HG02798 (cell line): ENCODE results near the gene BAG5.

ENCODE experiments used
- ATAC-seq: cut with Tn5 transposase; IDR thresholded peaks from one replicate; pipeline ENCODE4 v1.9.1; 2021; ENCODE audit warnings: mild to moderate bottlenecking; ENCODE audit not compliant: unreplicated experiment, poor library complexity

Gene BAG5

DNA sequence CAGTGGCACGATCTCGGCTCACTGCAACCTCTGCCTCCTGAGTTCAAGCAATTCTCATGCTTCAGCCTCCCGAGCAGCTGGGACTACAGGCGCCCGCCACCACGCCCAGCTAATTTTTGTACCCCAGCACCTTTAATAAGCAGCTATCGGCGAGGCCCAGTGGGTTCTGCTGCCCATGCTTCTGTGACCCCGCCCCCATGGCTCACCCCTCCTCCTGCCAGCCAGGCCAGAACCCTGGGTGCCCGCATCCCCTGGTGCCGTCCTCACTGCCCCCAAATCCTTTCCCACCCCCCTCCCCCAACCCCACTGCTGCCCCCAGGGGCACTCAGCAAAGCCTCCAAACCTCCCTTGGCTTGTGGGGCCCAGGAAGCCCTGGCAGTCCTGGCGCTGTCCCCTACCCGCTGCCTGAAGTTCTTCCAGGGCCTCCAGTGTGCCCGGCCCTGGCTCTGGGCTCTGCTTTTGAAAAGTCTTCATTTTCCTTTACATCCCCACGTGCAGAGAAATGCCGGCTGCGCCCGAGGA, 14.5 kb downstream of the BAG5 start:
- no peak for ATAC-seq

DNA sequence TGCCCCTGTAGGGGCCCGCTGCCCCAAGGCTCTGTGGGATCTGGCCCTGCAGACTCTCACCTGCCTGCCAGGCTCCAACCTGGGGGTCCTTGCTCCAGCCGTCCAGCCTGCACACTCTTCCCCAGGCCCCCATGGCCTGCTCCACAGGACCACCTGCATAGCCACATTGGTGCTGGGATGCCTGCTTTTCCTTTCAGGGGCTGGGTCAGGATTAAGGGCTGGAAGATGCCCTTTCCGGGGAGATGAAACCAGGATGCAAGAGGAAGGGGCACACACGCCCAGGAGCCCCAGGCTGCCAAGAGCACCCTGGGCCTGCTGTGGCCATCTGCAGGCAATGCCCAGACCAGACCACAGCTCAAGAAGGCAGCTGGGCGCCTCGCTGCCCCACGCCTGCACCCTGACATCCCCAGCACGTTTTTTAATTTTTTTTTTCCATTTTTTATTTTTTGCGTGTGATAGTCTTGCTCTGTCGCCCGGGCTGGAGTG, 15.0 kb downstream of the BAG5 start:
- no peak for ATAC-seq

DNA sequence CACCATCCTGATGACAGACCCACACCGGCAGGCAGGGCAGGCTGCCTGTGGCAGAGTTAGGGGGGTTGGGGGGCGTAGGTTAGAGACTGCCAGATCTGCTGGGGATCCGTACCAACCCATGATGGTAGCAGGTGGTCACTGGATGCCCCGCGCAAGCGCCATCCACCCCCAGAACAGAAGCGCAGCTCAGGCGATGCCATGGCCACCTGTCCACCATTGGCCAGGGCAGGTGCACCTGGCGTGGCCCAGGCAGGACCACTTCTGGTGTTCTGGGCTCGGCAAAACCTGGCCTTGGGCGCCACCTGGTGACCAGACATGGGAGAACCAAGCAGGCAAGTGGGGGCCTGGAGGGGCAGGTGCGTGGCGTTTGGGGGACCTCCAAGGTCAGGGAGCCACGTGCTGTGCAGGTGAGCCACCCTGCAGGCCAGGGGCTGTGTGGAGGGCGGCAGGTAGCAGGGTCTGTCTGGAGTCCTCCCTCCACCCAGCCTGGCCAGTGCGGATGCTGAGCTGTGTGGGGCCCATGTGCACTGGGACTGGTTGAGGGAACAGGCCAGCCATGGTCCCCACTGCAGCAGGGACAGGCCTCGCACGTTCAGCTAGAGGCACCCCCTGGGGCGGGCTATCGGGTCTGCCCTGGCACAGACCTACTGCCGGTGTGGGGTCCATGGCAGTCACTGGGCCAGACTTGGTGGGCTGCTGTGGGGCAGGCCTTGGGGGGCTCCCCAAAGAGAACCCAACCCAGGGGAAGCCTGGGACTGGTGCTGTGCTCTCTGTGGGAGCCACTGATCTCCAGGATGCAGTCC, 15.6 kb downstream of the BAG5 start:
- ATAC-seq = peak; percentile 54

DNA sequence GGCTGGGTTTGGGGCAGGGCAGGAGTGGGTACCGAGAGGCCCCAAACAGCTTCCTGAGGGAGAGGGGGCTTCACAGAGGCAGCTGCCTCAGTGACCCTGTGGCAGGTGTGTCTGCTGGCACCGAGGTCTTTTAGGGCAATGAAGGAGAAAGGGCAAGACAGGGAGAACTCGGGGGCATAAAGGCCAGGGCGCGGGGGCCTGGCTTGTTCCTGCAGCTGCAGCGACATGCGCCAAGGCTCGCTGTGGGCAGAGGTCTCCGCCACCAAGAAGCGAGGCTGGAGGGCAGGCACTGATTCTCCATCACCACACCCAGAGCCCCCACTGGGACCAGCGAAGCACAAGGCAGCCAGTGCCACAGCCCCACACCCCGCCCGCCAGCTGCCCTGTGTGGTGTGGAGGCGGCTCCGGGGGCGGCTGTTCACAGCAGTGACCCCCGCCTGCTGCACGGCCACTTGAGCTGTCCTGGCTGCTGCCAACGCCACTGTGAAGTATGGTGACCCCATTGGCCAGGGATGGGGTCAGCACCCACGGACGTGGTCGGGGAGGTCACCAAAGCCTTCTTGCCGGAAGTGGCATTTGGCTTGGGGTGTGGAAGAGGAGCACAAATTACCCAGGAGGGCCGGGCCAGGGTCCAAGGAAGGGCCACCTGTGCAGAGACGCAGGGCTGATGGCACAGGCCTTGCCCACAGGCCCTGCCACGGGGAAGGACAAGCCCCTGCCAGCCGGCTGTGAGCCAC, 16.4 kb downstream of the BAG5 start:
- no peak for ATAC-seq

DNA sequence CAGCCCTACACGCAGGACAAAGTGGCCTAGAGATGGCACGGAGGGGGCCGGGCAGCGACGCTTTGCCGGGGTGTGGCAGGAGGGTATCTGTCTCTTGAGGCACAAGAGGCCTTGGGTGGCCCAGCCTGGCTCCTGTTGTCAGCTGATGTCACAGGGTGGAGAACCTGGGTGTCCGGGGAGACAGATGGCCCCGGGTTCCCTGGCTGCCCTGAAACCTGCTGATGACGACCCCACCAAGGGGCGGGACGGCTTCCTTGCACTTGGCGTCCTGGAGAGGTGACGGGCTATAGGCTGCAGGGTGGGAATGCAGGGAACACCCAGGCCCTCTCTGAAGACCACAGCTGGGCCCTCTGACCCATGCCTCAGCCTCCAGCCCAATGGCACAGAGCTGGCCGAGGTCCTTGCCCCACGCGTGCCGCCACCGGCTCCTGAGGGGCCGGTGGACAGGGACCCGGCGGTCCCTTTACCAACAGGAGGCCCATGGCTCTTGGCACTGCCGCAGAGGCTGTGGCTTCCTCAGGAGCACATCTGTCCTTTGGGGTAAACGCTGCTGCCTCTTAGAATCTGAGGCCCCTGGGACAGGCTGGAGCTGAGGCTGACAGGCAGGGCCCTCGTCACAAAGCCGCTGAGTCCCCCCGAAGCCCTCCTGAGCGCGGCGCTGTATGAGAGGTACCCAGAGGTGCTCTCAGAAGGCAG, 17.1 kb downstream of the BAG5 start:
- ATAC-seq = no peak

DNA sequence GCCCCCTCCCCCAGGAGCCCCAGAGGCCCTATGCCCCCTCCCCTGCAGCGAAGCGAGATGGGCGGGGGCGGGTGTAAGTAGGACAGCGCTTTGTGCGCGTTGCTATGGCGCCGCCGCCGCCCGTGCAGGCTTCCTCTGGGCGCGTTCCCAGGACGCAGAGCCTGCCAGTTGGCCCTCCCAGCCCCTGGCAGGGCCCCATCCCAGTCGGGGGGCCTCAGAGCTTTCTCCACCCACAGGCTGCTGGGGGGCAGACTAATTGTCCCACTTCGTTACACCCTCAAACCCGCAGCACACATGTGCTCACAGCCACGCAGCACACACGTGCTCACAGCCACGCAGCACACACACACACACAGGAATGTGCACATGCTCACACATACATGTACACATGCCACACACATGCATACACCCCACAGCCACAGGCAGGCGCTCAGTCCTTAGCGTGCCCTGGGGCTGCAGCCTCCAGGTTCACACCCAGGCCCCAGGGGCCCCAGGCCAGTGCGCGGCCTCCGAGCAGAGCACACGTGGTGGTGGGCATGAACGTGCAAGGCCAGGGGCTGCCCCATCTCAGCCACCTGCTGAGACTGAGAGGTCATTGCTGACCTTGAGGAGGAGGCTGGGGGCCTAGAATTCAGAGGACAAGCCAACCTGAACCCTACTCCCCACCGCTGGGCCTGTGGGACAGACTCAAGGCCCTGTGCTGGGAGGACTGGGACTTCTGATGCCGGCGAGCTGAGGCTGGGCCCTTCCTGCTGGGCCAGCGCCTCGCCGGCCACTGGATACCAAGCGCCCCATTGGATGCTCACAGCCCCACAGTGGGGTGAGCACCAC, 17.9 kb downstream of the BAG5 start:
- ATAC-seq = no peak

DNA sequence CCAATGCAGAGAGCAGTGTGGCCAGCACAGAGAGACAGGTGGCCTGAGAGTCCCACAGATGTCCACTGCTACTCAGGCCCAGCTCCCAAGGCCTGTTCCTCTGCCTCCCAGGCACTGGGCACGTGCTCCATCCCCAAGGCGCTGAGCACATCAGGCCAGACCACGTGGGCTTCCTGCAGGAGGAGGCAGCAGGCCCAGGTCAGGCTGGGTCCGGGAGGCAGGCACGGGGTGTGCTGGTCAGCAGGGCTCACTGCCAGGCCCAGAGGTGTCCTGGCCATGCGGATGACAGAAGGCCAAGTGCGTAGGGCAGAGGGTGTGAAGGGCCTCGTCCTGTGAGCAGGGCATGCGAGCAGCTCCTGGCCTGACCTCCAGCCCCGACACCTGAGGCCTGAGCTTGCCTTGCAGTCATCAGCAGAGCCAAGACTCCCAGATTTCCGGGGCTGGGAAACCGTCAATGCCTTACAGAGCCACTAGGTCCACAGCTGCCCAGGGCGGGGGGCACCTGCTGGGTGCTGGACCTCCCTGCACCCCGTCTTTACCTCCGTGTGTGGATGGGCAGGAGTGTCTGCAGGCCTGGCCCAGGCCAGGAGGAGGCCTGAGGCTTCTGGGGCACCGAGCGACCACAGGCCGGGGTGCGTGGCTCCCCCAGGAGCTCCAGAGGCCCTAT, 18.6 kb downstream of the BAG5 start:
- no peak for ATAC-seq

DNA sequence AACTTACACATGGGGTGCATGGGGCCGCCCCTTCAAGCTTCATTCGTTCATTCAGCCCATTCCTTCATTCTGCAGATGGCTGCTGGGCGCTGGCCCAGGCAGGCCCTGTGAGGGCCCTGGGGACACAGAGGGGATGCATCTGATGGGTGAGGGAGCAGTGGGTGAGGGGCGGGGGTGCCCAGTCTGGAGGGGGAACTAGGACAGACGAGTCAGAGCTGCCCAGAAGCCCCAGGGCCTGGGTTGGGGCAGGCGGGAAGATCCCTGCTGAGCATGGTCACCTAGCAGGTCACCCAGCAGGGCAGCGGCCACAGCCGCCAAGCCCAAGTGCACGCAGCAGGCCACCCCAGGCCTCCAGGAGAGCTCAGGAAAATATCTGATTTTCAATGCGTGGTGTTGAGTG, 19.3 kb downstream of the BAG5 start:
- no peak for ATAC-seq

DNA sequence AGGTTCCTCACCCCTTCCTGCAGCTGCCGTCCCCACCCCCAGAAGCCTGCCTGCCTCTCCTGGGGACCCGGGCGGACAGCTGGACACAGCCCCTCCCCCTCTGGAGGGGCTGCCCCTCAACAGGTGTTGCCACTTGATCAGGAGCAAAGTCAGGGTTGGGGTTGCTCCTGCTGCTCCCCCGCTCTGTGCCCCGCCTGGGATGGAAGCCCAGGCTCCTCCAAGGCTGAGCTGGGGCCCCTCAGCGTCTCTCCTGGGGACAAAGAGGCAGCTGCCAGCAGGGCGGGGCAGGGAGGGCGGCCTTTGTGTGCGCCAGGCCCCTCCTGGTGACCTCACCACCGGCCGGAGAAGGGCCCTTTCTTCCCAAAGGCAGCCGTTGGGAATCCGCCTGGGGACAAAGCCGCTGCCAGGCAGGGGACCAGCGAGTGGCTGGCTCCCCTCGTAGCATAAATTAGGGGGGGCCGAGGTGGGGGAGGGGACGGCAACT, 19.8 kb downstream of the BAG5 start:
- no peak for ATAC-seq

DNA sequence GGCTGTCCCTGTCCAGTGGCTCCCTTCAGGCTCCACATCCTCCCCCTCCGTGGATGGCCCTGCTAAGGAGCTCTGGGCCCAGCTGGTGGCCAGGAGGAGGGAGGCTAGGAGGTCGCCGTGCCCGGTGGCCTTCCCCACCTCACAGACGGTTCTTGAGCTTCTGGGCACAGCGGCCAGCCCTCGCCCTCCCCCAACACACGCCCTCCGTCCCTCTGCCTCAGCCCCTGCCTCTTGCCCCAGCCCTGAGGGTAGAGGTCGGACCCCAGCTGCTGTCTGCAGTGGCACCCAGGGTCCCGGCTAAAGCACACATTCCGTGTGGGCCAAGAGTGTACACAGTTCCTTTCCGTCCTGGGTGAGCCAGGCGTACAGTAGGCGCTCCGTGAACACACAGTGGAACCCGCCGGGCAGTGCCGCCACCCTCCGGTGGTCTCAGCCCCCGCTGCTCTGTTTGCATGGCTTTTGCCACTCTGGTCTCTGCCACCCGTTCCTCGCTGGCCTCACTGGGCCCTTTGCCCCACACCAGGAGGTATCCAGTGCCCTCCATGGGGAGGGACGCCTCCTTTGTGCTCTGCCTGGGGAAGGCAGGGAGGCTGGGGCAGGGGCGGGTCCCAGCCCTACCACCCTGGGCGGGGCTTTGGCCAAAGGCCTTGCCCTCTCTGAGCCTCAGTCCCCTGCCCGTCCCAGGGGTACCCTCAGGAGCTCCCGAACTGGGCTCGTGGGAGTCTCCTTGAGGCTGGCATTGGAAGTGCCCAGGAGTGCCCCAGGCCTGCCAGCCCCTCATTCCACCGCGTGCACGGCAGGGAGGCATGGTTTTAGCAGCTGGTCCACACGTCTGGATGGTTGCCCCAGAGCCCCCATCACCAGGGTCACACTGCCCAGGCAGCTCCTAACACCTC, 20.5 kb downstream of the BAG5 start:
- ATAC-seq = no peak

DNA sequence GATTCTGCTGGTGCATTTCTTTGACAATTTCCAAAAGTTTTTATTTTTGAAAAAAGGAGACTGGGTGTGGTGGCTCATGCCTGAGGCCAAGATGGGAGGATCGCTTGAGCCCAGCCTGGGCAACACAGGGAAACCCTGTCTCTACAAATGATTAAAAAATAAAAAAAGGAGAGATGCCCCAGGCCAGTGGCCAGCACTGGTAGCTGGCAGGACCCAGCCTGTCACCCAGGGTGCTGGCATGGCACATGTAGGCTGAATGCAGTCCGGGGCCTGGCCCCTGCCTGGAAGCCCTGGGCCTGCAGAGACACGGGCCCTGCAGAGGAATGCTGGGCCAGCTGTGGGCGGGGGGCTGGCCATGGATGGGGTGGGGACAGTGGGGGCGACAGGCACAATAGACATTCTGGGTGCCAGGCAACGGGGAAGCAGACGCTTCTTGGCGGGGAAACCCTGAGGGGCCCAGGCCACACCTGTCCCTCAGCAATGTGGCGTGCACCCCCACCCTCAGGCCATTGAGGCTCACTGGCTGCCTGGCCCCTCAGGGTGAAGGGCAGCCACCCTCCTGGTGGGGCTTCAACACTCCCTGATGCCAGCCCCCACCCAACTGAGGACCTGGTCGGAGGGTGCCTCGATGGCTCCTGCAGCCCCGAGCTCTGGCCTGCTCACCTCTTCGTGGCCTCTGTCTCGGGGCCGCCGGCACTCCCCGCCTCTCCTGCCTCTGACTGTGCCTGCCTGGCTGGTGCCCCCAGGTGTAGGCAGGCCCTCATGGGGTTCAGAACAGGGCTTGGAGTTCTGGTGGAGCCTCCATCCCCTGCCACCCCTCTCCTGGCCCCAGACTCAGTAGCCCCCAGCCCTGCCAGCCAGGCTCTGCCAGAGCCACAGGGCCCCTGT, 21.4 kb downstream of the BAG5 start:
- ATAC-seq = no peak

DNA sequence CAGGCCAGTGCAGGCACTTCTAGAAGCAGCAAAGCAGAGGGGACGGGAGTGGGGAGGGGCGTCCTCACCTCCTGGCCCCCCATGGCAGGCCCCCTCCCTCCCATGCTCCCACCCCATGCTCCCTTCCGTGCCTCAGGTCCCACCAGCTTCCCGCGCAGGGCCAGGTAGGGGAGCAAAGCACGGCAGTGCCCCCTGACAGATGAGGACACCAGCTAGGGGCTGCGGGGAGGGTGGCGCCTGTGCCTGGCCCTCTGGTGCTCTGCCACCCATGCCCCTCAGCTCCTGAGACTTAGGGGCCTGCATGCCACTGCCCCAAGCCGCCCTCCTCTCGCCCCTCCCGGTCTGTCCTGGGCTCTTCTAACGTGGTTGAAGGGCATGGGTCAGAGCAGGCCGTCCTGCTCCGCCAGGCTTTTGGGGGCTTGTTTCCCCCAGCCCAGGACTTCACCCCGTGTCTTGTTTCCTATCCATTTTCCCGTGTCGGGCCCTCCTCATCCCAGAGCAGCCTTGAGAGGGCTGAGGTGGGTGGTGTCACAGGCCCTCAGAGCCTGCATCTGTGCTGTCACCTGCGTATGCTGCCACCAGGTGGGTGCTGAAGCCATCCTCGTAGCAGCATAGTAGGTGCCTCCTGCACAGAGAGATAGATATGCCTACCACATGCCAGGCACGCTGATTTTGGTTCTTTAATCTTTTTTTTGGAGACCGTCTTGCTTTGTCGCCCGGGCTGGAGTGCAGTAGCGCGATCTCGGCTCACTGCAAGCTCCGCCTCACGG, 23.2 kb downstream of the BAG5 start:
- no peak for ATAC-seq

DNA sequence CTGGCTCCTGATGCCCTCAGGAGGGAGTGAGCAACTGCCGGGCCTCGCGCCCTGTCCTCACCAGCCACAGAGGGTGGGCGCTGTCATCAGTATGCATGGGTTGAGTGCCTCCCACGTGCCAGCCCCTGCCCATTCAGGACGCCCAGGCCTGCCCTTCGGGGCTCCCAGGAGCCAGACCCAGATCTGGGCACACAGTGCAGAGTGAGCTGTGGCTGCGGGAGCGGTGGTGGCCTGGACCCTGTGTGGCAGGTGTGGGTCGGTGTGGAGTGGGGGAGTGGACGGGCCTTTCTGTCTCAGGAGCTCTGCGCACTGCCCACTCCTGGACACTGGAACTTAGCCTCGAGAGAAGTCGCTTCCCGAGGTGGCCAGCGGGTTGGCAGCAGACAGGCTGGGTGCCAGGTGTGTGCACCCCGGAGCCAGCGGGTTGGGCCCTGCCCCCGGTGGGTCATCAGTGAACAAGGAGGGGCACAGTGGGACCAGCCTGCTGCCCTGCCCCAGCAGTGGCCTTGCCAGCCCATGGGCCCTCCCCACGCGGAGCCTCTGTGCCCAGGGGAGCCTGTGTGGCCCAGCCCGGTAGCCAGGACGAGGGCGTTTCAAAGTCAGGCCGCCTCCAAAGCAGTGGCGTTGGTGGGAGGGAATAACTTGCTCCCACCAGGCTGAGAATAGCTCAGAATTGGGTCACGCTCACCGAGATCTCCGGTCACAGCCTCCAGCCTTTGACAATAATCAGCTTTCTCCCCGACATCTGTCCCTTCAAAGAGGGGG, 24.0 kb downstream of the BAG5 start:
- no peak for ATAC-seq

DNA sequence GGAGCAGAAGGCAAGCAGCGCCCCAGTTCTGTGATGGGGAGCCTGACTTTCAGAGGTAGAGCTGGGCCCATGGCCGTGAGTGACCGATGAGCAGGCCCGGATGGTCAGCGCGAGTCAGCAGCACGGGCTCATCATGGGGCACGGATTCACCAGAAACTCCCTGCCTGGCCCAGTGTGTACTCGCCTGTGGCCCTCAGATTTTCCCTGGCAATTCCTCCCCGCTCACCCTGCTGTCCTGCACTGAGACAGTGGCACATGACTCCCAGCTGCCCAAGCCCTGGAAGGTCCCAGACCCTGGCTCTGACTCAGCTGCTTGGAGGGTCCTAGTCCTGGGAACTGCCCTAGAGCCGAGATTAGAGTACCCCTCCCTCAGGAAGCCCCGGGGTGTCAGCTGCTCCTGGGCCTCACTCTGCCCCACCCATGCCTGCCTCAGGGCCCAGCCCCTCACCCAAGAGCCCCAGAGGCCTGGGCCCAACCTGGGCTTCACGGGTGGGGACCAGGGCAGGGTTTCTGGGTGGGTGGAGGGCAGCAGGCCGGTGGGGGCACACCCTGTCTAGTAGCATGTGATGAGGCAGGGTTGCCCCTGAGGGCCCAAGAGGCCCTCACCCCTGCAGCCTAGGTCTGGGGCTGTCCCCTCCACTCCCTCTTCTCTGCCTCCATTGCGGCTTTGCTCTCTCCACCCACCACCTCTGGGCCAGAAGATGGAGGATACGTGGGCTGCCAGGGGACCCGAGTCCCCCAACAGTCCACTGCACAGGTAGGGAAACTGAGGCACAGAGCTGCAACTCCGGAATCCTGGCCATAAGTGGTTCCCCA, 25.1 kb downstream of the BAG5 start:
- ATAC-seq = no peak

DNA sequence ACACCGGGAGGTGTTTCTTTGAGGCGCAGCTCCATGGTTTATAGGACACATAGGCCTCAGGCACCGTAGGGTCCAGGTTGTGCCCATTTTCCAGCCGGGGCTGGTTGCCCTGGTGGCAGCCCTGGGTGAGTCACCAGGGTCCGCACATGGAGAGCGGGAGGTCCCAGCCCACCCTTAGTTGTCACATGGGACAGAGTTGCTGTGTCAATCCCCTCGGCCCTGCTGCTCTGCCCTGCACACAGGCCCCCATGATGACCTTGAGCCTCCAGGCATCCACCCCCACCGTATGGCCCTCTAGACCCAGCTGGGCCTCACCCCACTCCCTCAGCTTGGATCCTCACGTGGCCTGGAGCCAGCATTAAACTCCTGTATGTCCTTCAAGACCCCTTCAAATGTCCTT, 25.8 kb downstream of the BAG5 start:
- ATAC-seq = no peak
